Stromal cell of bone marrow (primary cell): ENCODE data around the gene ODAD2.
"Not testable (repeated sequence)": the region's sequence is repeated elsewhere in the genome, so short reads cannot be mapped to it uniquely, and the experiment has no call there.

Experiments used
- DNase-seq: peaks from one replicate; pipeline ENCODE4 v3.0.0-alpha.2; 2012; ENCODE audit warnings: low read depth

The ODAD2 gene

DNA sequence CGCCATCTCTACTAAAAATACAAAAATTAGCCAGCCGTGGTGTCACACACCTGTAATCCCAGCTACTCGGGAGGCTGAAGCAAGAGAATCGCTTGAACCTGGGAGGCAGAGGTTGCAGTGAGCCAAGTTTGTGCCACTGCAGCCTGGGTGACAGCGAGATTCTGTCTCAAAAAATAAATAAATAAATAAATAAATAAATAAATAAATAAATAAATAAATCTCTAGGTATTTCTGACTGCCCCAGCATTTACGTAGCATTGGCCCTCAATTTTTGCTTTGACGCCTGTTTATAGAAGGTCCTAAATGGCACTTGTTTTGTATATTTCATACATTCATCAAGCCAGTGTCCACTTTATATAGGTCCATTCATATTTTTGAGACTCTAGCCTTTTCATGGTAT lies 28.9 kb downstream of the ODAD2 start:
- DNase-seq = not testable (repeated sequence)

DNA sequence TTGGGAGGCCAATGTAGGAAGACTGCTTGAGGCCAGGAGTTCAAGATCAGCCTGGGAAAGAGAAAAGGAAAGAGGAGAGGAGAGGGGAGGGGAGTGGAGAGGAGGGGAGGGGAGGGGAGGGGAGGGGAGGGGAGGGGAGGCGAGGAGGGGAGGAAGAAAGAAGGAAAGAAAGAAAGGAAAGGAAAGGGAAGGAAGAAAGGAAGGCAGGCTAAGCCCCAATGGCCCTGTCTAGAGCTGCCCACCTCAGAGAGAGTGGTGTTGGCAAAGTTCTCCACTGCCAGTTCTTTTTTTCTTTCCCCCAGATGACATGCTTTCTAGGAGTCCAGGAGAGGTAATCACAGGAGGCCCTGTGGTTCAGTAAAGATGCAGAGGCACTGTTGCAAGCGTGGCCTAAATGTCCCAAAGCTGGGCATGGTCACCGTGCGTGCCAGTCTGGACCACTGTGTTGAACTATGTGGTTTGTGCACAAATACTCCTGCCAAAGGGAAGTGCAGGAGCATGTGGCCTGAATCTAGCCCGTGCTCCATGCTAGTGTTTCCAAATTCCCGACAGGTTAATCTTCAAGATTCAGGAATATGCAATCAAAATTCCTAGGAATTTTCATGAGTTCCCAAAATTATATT lies 39.7 kb downstream of the ODAD2 start:
- peak; percentile 30 for DNase-seq

DNA sequence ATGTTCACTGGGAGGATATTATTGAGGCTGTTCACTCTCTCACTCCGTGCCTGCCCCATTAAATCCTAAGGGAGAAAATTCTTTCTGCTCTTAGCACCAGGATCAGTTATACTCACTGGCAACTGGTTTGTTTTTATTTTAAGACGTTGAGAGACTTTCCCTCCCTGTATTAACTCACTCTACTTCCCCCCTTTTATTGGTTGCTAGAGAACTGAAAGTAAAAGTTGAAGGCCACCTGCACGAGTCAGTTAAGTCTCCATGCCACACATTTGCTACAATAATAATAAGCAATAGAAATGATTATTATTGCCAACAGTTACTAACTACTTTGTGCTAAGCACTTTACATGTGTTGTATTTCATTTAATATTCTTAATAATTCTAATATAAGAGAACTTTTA lies 40.5 kb downstream of the ODAD2 start:
- not testable (repeated sequence) for DNase-seq

- no peak for DNase-seq
These were observed 48.7 kb downstream of the ODAD2 start for GRCh38 chr10:27950242-27950564.

DNA sequence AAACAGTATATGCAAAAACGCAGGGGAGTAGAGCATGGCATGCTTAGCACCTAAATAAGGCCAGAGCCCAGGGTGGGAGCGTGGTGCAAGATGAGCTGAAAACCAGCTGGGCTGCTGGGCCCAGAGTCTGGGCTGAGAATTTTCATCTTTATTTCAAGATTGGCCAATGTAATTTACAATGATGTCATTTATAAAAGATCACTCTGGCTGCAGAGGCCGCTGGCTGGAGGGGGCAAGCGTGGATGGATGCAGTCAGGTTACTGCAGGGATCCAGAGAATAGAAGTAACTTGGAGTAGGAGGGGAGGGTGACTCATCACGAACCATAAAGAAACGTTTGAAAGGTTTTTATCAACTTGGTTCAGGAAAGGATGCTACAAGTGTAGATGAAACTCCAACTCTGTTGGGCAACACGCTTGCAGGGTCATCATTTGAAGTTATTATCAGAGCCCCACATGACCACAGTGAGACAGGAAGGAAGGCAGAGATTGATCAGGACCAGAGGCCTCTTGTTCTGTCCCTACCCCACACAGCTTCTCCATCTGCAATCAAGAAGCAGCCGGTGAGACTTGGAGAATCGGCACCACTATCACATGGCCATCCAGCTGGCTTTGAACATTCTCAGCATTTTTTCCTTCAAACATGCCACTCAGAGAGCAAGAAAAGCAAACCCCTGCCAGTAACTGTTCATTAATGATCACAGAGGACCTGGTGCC lies 49.2 kb downstream of the ODAD2 start:
- no peak for DNase-seq

- peak; percentile 57 for DNase-seq
These were observed 50.7 kb downstream of the ODAD2 start for GRCh38 chr10:27948186-27948585.

DNA sequence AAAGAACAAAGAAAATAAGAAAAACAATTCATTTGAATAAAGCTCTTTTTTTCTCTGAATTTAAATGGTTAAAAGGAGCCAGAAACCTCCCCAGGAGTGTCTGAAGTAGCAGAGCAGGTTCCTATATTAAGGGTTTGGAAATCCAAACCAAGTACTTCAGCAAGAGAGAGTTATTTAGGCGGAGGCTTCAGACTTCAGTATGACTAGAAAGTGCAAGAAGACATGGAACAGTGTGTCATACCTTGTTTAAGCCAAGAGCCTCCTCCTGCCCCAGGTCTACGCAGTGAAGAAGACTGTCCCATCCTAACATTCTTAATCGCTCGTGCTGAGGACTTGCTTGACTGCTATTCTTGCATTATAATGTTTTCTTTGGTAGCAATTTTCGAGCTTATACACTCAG lies 51.3 kb downstream of the ODAD2 start:
- no peak for DNase-seq

DNA sequence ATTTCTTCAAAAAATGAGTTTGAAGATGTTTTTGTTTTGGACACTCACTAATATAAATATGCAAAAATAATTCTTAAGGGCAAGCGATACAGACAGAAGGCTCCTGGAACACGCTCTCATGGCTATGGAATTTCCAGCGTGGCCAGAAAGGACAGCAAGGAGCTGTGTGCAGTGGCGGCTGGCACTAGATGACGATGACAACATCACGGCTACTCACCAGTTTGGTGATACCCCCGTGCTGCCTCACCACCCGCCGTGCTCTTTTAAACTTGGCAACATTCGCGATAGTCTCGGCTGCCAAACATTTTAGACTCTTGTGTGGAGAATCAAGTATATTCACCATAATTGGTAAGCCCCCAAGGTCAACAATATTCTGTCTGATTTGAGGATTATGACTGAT lies 54.9 kb downstream of the ODAD2 start:
- no peak for DNase-seq

DNA sequence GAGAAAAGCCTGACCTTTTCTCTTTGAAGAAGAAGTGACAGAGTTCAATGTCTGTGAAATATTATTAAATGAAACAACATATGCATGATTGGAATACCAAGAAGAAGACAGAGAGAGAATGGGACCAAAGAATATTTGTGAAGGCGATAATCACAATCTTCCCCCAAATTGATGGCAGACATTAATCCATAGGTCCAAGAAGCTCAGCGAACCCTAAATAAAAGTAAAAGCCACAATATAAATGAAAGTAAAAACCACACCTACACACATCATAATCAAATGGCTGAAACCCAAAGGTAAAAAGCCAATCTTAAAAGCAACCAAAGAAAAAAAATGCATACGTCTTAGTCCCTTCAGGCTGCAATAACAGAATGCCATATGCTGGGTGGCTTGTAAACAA lies 84.0 kb downstream of the ODAD2 start:
- no peak for DNase-seq

- no peak for DNase-seq
These were observed 86.6 kb downstream of the ODAD2 start for GRCh38 chr10:27912231-27912630.

DNA sequence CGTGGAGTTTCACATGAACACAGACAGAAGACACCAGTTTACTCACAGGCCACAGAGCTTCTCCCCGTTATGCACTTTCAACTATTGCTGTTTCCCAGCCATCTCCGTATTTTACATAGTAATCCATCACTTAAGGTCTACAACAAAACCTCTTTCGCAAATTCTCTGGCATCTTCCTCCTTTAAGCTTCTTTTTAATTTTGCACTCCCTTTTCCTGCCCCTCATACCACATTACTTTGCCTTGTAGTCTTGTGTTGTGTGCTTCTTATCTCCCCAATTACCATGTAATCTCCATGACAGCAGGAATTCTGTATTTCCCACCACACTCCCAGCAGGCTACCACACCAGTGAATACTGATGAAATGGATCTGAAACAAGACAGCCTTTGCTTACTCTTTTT lies 87.3 kb downstream of the ODAD2 start:
- no peak for DNase-seq

GRCh38 chr10:27911011-27911410 lies 87.9 kb downstream of the ODAD2 start:
- DNase-seq = no peak

DNA sequence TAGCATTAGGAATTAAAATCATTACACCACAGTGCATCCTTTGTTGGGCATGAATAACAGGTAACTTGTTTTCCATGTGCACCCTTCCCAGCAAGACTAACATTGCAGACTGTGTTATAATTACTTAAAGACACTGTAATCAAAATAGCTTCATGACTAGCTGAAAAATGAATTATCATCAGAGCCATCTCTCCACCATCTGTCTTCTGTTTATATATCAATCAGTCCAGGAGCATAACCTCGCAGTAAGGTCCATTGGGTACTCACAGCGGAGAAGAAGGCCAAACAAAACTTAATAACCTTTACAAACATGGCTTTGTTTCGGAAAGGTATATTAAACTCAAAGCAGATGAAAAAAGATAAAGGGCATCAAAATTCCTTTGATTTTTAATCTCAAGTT lies 90.6 kb downstream of the ODAD2 start:
- no peak for DNase-seq

GRCh38 chr10:27899485-27899884 lies 99.4 kb downstream of the ODAD2 start:
- not testable (repeated sequence) for DNase-seq

GRCh38 chr10:27899058-27899457 lies 99.8 kb downstream of the ODAD2 start:
- no peak for DNase-seq

GRCh38 chr10:27893358-27893954 lies 105.4 kb downstream of the ODAD2 start:
- no peak for DNase-seq

DNA sequence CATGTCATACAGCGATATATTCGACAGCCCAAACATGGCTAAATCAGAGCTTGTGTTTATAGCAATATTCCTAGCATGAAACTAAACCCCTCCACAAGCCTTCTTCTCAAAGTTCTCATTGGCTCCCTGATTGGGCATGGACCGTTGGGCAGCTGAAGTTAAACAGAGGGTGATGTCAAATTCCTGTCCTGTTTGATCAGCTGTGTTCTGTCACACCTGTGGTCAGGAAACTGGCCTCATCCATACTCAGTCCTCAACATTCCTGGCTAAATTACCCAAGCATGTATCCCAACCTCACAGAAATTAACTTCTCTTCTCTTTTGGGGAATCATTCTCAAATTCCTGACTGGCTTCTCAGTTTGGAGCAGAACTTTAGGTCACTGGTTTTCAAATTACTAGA lies 107.9 kb downstream of the ODAD2 start:
- no peak for DNase-seq

DNA sequence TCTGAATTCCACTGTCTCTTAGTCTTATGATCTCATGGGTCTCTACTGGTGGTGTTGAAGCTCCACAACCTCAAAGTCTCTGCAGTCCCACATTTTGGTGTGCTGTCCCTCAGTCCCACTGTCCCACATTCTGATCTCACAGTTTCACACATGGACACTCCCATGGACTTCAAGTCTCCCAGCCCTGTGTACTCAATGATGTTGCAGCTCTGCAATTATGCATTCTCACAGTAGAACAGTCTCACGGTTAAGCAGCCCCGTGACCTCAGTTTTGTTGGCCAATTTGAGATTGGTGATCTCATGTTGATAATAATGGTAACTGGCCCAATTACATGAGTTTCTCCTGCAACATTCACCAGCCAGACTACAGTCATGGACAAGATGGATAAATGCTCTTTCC lies 109.4 kb downstream of the ODAD2 start:
- DNase-seq = no peak

- peak; percentile 10 for DNase-seq
These were observed 114.7 kb downstream of the ODAD2 start for GRCh38 chr10:27884185-27884641.

DNA sequence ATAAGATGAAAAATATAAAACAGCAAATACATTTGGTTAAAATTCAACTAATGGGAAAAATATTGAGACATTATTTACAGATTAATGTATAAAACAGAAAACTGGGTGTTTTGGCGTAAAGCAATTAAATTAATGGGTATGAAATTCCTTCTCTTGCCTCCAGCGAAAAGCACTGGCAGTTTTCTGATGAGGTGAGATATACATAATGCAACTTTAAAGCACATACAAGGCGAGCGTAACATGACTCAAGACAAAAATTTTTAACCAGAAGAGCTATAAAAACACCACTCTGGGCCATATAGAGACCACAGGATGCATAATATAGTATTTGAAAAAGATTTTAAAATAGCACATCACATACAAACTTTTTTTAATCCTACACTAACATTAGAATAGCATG lies 120.6 kb downstream of the ODAD2 start:
- no peak for DNase-seq

GRCh38 chr10:27865221-27865635 lies 133.7 kb downstream of the ODAD2 start:
- peak; percentile 23 for DNase-seq

- DNase-seq = no peak
These were observed 137.1 kb downstream of the ODAD2 start for GRCh38 chr10:27861781-27862180.

GRCh38 chr10:27857616-27858015 lies 141.3 kb downstream of the ODAD2 start:
- no peak for DNase-seq

DNA sequence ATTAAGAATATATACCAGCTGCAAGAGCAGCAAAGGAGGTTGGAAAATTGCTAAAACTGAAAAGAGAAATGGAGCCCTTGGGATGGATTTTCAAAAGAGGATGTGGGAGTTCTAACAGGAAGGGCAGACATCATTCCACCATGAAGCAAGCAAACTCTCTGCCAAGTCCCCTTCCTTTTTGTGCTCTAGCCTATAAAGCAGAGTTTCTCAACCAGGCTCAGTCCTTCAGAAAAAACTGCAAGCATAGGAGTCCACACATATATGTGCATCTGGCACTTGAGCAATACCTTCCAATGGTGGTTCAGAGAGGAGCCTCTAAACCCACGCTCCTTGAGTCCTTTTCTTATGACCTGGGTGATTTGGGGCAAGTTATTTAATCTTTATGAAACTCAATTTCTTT lies 154.7 kb downstream of the ODAD2 start:
- DNase-seq = no peak
